GM19467 (cell line): ENCODE results near the gene NDFIP2.
"Not testable (repeated sequence)": the region's sequence is repeated elsewhere in the genome, so short reads cannot be mapped to it uniquely, and the experiment has no call there.

Experiments
- ATAC-seq: cut with Tn5 transposase; IDR thresholded peaks from one replicate; pipeline ENCODE4 v1.9.1; 2021; ENCODE audit warnings: mild to moderate bottlenecking, moderate library complexity; ENCODE audit not compliant: unreplicated experiment

NDFIP2 gene

GRCh38 chr13:79530270-79530669 is 49.3 kb downstream of the NDFIP2 start:
- ATAC-seq: no peak

DNA sequence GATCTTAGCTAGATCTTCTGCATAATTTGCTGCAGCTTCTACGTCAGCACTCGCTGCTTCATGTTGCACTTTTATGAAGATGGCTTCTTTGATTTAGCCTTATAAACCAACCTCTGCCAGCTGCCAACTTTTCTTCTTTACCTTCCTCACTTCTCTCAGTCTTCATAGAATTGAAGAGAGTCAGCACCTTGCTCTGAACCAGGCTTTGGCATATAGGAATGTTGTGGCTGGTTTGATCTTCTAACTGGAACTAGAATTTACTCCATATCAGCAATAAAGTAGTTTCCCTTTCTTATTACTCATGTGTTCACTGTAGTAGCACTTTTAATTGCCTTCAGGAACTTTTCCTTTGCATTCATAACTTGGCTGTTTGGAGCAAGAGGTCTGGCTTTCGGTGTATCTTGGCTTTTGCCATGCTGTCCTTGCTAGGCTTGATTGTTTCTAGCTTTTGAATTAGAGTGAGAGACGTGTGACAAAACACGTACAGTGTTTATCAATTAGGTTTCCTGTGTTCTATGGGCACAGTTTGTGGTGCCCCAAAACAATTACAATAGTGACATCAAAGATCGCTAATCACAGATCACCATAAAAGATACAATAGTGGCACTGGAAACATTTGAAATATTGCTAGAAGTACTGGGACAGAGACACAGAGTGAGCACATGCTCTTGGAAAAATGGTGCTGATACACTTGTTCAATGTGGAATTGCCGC is 50.7 kb downstream of the NDFIP2 start:
- no peak for ATAC-seq

DNA sequence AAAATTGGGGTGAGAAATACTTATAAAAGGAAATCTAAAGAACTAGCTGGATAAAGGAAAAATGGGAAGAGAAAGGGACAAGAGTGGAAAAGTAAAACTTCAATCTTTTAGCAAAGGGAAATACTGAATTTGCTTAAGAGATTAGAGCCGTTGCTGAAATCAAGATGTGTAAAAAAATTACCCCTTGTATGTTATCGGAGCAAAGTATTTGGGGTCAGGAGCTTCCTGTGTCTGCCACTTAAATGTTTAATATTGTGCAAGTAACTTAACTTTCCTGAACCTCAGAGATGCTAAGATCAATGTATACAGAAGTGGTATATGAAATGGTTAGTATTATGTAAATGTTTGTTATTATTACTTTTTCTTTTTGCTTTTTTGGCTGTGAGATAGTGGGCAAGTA is 51.6 kb downstream of the NDFIP2 start:
- no peak for ATAC-seq

GRCh38 chr13:79533781-79534400 is 52.9 kb downstream of the NDFIP2 start:
- no peak for ATAC-seq

- ATAC-seq: no peak
Measured at GRCh38 chr13:79534596-79534995, 53.6 kb downstream of the NDFIP2 start.

- no peak for ATAC-seq
Measured at GRCh38 chr13:79538757-79539156, 57.8 kb downstream of the NDFIP2 start.

- ATAC-seq: no peak
Measured at GRCh38 chr13:79540504-79540903, 59.5 kb downstream of the NDFIP2 start.

- no peak for ATAC-seq
Measured at GRCh38 chr13:79541426-79542049, 60.6 kb downstream of the NDFIP2 start.

DNA sequence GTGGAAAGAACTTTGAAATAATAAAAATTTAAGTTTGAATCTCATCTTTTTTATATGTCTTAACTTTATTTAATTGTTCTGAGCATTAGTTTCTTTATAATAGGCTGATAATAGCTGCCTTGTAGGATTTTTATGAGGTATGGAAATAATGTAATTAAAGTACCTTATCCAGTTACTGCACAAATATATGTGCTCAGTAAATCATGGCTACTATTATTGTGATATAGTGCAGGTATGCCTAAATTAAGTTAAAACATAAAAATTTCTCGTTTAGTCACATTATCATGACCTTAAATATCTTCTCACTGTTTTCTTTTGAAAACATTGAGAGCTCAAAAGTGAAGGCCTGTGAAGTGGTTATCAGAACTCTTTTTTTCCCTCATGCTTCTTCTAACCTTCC is 62.9 kb downstream of the NDFIP2 start:
- no peak for ATAC-seq

DNA sequence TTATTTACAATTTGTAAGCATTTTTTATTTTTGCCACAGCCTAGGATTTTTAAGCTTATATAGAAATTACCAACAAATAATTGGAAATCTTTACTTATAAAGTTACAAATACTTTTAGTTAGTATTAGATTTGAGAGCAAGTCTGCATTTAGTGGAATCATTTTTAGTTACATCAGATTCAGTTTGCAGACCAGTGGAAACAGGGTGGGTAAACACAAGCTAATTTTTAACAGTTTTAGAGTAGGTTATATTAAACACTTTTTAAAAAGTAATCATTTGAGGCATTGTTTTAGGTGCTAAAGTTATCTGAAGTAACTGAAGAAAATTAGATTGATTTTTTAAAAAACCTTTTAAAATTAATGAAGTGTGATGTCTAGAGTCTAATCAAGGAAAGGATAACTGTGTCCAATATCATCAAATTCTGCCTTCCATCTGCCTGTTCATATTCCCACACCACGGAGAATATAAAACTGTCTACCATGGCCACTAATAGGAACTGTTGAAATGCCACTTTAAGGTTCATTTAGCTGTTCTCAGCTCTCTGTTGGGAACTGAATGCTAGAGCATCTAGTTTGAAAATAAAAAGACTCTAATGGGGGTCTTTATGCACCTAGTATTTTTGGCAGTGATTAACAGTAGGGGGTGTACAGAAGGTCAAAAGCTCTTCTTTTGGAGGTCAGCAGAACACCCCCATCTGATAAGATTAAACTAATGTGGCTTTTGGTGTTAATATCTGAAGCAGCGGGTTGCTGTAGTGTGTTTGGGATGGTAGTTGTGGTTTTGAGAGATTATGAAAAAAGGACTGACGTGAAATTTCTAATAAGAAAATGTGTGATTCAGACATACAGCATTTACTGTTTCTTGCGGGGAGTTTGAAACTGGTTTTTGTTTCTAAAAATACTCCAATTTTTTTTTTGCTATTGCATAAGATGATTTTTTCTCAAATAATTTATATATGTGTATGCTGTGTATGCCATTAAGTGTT is 66.5 kb downstream of the NDFIP2 start:
- no peak for ATAC-seq

DNA sequence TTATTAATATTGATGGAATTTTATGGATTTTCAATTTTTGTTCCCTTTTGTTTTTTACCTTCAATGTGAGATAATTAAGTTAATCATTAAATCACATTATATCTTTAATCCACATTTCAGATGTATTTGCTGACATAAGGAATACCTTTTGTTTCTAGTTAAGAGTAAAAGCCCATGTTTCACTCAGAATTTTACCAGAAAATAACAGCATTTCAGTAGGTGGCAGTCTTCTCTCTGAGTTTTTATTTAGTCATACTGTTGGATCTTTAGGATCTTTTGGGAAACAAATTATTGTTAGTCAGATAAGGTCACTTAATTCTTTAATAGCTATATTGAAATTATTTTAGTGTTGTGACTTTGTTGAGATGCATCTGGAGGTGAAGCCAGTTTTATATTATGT is 67.9 kb downstream of the NDFIP2 start:
- ATAC-seq: no peak

GRCh38 chr13:79549355-79550106 is 68.6 kb downstream of the NDFIP2 start:
- ATAC-seq: no peak

- ATAC-seq: no peak
Measured at GRCh38 chr13:79557666-79558065, 76.7 kb downstream of the NDFIP2 start.

- no peak for ATAC-seq
Measured at GRCh38 chr13:79560954-79561353, 80.0 kb downstream of the NDFIP2 start.

DNA sequence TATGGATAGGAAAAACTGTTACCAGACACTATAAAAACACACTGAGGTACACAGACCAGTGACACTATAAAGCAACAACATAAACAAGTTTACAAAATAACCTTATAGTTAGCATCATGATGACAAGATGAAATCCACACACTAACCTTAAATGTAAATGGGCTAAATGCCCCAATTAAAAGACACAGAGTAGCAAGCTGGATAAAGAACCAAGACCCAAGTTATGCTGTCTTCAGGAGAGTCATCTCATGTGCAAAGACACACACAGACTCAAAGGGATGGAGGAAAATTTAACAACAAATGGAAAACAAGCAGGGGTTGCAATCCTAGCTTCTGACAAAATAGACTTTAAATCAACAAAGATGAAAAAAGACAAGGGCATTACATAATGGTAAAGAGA is 81.6 kb downstream of the NDFIP2 start:
- ATAC-seq: no peak

DNA sequence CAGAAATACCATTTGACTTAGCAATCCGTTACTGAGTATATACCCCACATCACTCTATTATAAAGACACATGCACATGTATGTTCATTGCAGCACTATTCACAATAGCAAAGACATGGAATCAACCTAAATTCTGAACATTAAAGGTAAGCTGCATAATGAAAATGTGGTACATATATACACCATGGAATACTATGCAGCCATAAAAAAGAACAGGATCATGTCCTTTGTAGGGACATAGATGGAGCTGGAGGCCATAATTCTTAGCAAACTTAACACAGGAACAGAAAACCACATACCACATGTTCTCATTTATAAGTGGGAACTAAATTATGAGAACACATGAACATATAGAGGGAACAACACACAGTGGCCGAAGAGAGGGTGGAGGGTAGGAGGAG is 85.2 kb downstream of the NDFIP2 start:
- no peak for ATAC-seq

DNA sequence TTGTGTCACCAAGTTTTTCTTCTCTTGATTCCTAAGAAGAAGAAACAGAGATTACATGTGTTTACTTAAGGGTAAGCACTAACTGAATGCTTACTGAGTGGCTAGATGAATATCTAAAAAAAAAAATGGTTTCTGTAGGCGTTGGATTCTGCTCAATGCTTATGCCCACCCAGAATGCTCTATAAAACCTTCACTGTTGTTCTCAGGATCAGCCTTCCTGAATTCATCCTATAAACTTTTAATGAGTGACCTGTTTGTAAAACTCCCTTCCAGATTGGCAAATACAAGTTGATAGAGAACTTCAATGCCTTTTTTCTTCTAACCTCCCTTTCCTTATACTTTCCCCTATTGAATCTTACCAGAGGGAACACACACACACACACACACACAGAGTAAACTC is 90.2 kb downstream of the NDFIP2 start:
- ATAC-seq: no peak

DNA sequence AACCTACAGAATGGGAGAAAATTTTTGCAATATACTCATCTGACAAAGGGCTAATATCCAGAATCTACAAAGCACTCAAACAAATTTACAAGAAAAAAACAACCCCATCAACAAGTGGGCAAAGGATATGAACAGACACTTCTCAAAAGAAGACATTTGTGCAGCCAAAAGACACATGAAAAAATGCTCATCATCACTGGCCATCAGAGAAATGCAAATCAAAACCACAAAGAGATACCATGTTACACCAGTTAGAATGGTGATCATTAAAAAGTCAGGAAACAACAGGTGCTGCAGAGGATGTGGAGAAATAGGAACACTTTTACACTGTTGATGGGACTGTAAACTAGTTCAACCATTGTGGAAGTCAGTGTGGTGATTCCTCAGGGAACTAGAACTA is 92.9 kb downstream of the NDFIP2 start:
- ATAC-seq: not testable (repeated sequence)

DNA sequence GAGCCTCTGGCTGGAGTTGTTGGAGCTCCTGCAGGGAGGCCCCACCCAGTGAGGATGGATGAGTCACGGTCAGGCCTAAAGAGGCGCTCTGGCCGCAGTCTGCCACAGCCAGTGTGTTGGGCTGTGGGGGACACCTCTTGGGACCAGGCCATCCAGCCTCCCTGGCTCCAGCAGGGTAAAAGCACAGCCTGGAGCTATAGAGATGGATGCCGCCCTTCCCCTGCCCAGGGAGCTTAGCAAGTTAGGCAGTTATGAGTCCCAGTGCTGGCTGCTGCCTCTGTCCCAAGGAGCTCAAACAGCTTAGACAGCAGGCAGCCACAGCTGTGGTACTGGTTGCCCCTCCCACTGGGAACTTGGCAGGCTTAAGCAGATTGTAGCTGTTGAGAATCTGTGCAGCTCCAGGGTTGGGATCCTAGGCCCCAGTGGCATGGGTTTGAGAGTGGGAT is 100.9 kb downstream of the NDFIP2 start:
- no peak for ATAC-seq

GRCh38 chr13:79582896-79583295 is 101.9 kb downstream of the NDFIP2 start:
- no peak for ATAC-seq
